Vein endothelial cell (primary cell): ENCODE results near the gene UBASH3B. TPM values are rescaled to one million over a fixed set of nuclear protein-coding genes. Genes with fewer than 3 reads are reported as not detected.

Experiments
- small RNA-seq: library from RNA; depleted of rRNA; stranded (forward); fragments of <200 nt; gene quantifications from one replicate; pipeline ENCODE3, GENCODE V24; 2012
- total RNA-seq: library from RNA; depleted of rRNA; stranded (reverse); fragments of >200 nt; gene quantifications from 2 replicates; pipeline ENCODE4 v1.2.3, GENCODE V29; 2012

UBASH3B gene
- total RNA-seq: 21.5 and 21.6 TPM in 2 replicates

DNA sequence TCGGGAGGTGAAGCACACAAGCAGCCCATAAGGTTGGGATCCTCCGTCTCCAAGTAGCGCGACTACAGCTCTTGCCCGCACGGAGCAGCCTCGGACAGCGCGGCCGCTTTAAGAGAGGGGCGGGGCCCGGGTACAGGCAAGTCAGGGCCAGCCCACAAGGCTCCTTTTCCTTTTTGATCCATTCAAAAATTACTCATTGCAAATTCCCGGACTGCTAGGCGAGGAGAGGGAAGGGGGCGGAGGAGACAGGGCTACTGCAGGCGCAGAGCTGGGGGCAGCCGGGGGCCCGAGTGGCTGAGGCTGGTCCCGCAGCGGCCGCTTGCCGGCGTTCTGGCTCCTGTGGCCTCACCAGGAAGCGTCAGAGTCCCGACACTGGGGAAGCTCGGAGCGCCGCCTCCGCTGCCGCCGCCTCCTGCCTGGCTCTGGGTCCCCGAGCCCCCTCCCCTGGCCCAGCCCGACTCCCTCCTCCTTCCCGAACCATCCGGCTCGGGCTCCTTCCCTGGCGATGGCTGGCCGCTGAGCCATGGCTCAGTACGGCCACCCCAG is at the start of gene UBASH3B:
Gene UBASH3B, plus strand, starts transcription at position 196 of the 546 bp plus-strand sequence. Its CDS starts 328 bp downstream, at position 524.

Small RNA genes within 50 kb of the gene (small RNA-seq; reads per million reads assigned to genes)
- gene RF01210: not detected

Other genes starting within 250 kb of the UBASH3B start
- not detected in 2 replicates for gene CRTAM, start 182.8 kb downstream of the UBASH3B start, total RNA-seq
- gene JHY, start 227.0 kb downstream of the UBASH3B start, total RNA-seq: 2.0 and 2.8 TPM in 2 replicates